GM19239 (cell line): ENCODE data around the gene WDR91.
A peak's percentile ranks its signal among the peaks of the same experiment; 100 is the strongest.

Experiments
- DNase-seq: peaks from one replicate; pipeline ENCODE4 v3.0.0; 2011; ENCODE audit warnings: low spot score; ENCODE audit not compliant: insufficient read length
- FAIRE-seq: peaks from 2 replicates; lab custom pipeline; 2011; peaks lifted over from hg19 to GRCh38; lab: Jason Lieb, UNC

WDR91 gene

DNA sequence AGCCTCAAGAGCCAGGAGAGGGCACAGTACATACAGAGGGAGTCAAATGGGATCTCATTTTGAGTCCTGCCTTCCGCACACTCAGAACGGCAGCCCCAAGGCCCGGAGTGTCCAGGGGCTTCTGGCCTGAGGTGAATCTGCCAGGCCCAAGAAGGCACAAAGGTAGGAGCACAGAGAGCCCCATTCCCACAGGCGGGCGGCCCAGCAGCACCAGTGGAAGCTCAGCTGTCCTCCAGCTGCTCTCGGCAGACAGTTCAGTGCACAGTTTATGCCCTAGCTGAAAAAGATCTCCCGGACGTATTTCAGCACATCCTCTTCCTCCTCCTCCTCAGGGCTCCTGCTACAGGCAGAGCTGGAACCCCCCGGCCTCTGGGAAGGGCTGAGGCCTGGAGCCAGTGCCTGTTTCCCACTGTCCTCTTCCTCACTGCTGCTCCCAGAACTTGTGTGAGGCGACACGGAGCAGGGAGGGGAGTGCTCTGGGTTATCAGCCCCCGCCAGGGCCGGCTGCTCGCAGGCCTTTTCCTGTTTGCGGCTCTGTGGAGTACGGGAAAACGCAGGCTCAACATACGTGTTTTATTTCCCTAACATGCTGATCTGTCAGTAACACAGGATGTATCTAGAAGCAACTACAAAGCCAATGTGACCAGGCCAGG, 44.9 kb downstream of the WDR91 start:
- FAIRE-seq = no peak

DNA sequence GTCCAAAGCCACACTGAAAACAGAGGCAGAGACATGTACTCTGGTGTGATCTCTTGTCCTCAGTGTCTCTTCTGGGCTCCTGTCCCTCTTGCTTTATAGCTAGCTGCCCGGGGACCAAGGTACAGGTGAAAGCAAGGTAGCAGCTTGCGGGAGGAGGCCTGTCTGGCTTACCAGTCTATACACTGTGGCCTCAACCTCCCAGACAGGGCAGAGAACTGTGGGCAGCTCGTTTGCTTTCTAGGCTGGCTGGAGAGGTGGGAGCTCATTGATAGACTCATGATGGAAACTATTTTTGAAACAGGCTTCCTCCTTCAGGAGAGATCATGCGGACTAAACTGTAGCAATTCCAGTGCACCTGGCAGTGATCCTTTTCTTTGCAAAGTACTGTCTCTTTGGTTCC, 45.5 kb downstream of the WDR91 start:
- DNase-seq (no peak), FAIRE-seq (no peak)

More for the DNA sequence above, 44.9 kb downstream of the WDR91 start:
- DNase-seq = no peak

DNA sequence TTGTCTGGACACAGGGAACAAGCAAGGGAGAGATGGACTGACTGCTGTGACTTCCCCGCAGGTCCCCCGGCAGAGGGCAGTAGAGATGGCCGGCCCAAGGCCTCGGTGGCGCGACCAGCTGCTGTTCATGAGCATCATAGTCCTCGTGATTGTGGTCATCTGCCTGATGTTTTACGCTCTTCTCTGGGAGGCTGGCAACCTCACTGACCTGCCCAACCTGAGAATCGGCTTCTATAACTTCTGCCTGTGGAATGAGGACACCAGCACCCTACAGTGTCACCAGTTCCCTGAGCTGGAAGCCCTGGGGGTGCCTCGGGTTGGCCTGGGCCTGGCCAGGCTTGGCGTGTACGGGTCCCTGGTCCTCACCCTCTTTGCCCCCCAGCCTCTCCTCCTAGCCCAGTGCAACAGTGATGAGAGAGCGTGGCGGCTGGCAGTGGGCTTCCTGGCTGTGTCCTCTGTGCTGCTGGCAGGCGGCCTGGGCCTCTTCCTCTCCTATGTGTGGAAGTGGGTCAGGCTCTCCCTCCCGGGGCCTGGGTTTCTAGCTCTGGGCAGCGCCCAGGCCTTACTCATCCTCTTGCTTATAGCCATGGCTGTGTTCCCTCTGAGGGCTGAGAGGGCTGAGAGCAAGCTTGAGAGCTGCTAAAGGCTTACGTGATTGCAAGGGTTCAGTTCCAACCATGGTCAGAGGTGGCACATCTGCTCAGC, 46.8 kb downstream of the WDR91 start:
- FAIRE-seq (no peak), DNase-seq (no peak)

DNA sequence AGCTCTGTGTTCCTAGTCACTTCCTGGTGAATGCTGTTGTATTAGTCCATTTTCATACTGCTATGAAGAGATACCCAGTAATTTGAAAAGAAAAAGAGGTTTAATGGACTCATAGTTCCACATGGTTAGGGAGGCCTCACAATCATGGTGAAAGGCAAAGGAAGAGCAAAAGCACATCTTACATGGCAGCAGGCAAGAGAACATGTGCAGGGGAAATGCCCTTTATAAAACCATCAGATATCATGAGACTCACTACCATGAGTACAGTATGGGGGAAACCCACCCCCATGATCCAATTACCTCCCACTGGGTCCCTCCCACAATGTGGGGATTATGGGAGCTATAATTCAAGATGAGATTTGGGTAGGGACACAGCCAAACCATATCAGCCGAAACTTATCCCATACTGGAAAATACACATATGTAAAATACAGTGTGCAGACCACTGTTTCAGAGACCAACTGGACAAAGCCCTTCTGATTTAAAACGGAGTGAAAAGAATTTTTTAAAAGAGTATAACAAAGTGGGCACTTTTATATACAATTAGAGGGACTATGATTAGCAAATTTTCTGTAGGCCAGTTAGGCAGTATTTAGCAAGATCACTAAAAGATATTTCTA, 48.8 kb downstream of the WDR91 start:
- peak; percentile 47 for FAIRE-seq
- DNase-seq = no peak

DNA sequence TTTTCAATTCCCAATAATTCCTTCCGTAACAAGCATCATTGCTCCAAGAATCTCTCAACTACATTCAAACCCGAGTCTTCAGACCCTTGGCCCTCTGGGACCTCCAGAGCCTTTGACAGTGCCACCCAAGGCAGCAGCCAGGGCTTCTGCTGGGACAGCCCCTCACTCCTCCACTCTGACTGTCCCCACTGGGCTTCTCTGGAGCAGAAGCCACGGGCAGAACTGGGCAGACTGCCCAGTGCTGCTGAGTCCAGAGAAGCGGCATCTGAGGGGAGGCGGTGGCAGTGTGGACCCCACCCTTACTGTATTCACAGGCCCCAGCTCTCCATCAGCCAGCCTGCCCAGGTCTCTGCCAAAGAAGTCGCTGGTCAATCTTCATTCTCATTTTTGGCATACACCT, 49.7 kb downstream of the WDR91 start:
- no peak for FAIRE-seq
- DNase-seq = no peak

DNA sequence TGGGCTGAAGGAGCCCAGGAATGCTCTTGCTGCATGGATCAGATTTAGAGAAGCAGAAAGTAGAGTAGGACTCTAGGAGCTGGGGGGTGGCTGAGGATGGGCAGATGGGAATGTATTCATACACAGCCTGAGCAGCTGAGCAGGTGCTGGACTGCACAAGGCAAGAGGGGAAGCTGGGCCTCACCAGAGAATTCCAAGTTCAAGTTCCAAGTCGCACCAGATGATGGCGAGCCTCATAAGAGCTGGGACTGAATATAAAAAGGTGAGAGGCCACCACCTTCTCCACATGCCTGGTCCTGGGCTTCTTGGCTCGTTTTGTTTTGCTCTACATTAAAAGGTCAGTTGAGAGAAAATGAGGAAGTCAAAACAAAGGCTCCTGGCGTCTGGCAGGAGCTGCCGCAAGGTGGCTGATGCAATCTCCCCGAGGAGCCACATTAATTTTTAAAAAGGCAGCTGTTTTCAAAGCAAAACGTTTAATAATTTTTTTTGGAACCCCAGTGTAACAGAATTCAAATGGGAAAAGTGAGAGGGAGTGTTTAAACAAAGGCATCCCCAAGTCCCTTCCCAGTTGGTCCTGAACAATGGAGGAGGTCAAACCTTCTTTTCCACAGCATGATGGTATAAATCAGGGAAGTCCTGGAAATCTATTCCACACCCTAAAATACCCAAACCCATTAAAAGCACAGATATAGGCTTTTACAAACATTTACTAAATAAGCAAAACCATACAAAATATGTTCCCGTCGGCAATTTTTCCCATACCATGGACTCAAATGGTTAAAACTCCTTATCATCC, 50.3 kb downstream of the WDR91 start:
- FAIRE-seq (peak; percentile 79), DNase-seq (no peak)

DNA sequence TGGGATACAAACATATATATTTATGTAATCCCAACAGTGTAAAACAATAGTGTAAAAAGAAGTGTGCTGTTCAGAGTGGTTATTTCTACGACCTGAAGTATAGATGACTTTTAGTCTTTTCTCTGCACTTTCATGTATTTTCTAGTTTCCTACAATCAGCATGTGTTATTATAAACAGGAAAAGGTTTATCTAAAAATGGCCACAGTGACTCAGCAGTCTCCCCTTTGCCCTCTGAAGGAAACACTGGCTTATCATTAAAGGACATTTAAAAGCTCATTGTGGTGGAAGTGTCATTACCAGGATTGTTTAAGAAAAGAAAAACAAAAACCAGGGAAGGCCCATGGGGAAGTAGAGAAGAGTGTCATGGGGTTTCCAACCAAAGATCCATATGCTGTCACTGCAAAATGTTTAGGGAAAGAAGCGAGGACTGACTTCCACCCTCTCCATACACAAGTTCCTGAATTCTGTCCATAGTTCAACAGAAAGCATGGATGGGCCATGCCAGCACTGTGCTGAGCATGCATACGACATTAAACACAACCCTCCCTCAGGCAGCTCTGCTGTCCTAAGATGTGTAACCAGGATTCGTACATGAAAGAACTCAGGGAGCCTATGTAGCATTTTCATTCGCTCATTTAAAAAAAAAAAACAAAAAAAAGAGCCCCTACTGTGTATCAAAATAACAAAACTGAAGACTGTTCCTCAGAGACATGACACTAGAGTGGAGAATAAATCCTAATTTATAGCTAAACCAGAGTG, 51.0 kb downstream of the WDR91 start:
- FAIRE-seq = peak; percentile 90
- no peak for DNase-seq

DNA sequence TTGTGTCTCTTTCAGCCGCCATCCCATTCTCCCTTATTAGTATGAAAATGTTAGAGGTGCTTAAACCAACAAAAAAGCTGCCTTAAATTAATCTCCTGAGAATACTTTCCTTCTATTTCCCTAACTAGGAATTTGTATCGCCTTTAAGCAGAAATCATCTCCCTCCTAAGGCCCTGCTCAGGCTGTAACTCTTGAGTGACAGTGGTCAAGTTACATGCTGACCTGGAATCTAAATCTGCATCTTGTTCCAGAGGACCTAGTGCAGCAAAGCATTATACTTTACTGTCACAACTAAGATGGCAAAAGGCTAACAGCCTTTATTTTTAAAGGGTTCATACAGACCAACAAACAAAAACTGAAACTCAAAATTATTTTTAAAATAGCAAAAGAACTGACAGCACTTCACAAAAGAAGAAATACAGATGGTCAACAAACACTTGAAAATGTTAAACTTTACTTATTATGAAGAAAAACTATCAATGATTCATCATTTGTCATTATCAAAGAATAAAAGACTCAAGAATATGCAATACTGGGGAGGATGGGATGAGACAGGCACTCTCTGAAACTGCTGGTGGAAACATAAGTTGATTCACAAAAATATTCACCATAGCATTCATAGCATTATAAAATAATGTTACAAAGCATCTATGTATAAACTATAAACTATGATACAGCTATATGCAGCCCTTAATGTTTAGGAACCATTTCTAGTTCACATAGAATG, 51.8 kb downstream of the WDR91 start:
- FAIRE-seq = peak; percentile 14
- no peak for DNase-seq

DNA sequence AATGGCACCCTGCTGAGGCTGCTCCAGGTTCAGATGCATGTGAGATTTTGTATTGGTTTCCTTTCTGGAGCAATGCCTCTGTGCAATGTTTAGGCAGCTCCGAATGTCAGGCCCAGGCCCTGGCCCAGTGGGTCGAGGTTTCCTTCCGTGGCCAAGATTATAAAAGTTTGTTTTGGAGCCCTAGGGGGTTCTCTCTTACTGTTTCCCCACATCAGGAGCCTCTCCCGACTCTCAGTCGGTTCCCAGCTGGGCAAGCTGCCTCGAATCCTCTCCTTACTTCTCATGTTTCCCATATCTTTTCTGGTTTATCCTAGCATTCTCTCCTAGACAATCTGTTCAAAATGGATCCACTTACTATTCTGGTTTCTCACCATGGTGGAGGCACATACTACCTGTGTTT, 52.5 kb downstream of the WDR91 start:
- DNase-seq (no peak), FAIRE-seq (no peak)

DNA sequence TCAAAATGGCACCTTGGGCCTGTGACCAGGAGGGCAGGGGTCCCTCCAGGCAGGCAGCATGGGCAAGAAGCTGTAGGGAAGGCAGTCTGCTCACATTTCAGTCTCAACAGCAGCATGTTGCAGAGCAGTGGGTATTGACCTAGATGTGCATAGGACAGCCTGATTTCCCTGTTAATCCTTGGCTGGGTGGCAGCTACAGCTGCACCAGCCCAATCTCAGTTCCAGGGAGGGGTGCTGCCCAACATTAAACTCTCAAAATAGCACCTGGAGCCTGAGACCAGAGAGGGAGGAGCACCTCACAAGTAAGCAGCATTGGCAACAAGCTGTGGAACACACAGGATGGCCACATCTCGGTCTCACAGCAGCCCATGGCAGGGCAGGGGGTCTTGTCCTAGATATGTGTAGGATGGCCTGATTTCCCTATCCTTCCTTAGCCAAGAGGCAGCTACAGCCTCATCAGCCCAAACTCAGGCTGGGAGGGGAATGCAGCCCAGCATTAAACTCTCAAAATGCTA, 53.1 kb downstream of the WDR91 start:
- DNase-seq (no peak), FAIRE-seq (no peak)

DNA sequence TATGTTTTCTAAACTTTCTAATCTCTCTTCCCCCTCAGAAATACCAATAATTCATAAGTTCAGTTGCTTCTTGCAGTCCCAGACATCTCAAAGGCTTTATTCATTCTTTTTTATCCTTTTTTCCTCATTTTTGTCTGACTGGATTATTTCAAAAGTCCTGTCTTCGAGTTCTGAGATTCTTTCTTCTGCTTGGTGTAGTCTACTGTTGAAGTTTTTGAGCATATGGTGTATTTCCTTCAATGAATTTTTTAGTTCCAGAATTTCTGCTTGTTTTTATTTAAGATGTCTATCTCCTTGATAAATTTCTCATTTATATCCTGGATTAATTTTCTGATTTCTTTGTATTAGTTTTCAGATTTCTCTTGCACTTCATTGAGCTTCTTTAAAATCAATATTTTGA, 55.0 kb downstream of the WDR91 start:
- no peak for FAIRE-seq
- no peak for DNase-seq

DNA sequence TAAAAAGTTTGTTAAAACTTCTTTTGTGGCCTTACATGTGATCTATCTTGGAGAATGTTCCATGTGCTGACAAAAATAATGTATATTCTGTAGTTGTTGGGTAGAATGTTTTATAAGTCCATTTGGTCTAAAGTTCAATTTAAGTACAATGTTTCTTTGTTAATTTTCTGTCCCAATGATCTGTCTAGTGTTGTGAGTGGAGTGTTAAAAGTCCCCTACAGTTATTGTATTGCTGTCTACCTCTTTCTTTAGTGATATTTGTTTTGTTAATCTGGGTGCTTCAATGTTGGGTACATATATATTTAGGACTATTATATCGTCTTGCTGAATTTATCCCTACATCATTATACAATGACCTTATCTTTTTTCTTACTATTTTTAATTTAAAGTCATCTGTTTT, 56.6 kb downstream of the WDR91 start:
- DNase-seq (no peak), FAIRE-seq (no peak)

DNA sequence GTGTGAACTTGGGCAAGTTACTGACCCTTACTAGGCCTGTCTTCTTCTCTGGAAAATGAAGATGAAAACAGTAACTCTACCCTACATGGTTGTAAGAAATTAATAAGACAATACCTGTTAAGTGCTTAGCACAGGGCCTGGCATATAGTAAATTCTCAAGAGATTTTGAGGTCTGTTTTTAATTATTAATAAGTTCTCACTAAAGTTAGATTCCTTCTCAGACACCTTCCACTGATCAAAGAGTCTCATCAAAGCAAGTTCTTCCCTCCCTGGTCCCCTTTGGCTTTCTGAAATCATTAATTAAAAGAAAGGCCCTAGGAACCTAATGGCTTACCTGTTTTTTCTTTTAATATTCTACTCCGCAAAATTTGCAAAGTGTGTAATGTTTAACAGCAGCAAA, 58.9 kb downstream of the WDR91 start:
- DNase-seq (no peak), FAIRE-seq (no peak)

DNA sequence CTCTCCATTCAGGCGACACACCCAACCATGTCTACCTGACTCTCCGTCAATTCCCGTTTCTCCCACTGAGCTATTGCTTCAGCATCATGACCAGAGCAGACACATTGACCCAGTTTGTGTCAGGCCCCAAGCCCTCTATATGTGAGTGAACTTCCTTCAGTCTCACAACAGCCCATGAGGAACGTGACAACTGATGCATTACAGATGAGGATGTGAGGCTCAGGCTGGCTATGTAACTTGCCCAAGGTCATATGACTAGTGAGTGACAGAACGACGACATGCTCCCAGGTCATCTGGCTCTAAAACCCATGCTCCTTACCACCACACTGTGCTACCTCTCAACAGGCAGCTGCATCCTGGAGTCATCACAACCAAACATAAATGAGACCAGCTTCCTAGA, 59.8 kb downstream of the WDR91 start:
- DNase-seq (no peak), FAIRE-seq (peak; percentile 86)

DNA sequence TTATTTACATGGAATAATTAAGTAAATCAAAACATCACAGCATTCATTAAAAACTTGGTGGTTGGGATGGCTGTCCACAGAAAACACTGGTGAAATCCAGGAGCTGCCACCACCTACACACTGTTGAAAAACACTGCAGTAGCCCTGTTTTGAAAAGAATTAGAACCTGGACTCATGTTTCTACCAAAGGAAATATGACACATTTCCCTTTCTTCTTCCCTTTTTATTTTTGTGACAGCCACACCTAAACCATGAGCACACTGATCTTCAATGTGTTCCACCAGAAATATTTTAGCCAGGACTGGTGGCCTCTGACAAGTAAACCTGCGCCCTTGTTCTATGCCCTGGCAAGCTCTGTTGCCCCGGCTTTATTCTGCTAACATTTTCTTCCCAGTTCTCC, 60.2 kb downstream of the WDR91 start:
- FAIRE-seq = peak; percentile 26
- DNase-seq = no peak

DNA sequence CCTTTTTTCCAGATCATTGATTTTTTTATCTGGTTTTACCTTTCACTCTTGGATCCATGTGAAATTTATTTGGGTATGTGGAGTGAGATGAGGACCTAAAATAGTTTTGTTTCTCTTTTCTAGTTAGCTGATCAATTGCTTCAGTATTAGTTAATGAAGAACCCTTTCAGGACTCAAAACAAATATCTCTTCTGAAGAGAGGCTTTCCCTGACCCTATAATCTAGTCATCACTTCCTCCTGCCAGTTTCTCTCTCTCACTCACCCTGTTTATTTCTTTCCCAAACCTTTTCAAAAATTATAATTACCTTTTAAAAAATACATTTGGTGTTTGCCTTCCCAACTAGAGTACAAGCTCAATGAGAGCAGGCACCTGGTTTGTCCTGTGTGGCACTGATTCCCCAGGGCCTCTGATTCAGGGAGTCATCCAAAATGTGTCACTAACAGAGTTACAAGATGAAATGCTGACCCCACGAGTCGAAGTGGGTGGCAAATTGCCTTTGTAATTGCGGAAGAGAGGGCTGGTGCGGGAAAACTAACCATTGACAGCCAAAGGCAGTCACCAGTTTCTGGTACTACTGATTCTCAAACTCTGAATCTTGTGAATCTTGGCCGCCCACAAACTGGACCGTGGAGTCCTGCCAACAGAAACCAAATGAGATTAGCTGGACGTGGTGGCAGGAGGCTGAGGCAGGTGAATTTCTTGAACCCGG, 61.1 kb downstream of the WDR91 start:
- FAIRE-seq = peak; percentile 33
- no peak for DNase-seq

DNA sequence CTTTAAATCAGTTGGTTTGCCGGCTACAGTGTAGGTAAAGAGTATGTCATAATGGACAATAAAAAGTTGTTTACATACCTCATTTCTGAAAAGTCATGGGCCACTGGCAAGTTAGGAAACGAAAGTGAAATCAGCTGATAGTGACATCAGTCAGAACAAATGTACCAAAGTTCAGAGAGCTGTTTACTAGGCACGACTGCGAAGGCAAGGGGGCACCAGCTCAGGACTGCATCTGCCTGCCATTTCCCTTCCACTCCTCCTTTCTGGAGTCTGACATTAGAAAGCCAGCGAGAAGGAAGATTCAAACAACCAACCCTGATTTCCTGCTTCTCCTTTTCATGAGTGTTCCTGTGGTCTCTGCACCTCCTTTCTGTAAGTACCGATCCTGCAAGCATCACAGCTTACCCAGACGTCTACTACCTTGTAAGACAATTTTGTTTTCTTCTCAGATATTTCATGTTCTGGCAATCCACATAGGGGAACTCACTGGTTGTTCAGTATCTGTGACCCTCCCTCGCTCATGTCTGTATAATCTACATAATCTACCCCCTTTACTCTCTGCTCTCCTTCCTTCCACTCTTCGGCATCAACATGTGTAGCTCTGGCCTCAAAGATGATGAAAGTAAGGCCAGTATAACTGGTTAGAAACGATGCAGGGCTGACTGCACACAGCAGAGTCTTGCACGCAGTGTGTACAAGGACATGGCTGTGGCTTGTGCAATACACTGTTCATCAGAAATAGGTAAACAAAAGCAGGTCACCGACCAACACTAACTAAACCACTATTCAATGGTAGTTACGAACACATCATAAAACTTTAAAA, 63.2 kb downstream of the WDR91 start, which contains the start of gene TMEM140:
Gene TMEM140, plus strand, starts transcription at position 174 of the 823 bp plus-strand sequence. CDS start 16,370 bp downstream, outside the sequence.
- FAIRE-seq (peak; percentile 98), DNase-seq (no peak)
